HCT116 (cell line): ENCODE data around the gene ADCY2.

Source experiments
- POLR2A ChIP-seq: IDR thresholded peaks from 2 replicates; pipeline ENCODE4 v1.7.0; 2011; ENCODE audit warnings: borderline replicate concordance; ENCODE audit not compliant: insufficient read depth, insufficient read length; ENCODE audit errors: extremely low read depth
- ZNF274 ChIP-seq: fragments of 200-500 bp; sonication (Bioruptor generic); IDR thresholded peaks from 2 replicates; pipeline ENCODE4 v1.6.1; 2014; ENCODE audit warnings: mild to moderate bottlenecking, low read depth, low read length, inconsistent platforms

- no peak for TF ChIP-seq ZNF274
- no peak for TF ChIP-seq POLR2A
These were observed 3.9 kb upstream of the ADCY2 start for GRCh38 chr5:7391814-7392692.
